HuH-7.5 (cell line): ENCODE measurements around the gene JMJD6.
A peak's percentile ranks its signal among the peaks of the same experiment; 100 is the strongest.
"Not testable (repeated sequence)": the region's sequence is repeated elsewhere in the genome, so short reads cannot be mapped to it uniquely, and the experiment has no call there.

Experiments
- DNase-seq: peaks from one replicate; pipeline ENCODE4 v3.0.0; 2011; ENCODE audit warnings: low spot score

Gene JMJD6

GRCh38 chr17:76726231-76726775, at the start of gene JMJD6:
Gene JMJD6, minus strand, starts transcription at chr17:76726606. Its CDS starts 131 bp downstream, at chr17:76726475.
- peak; percentile 91 for DNase-seq

GRCh38 chr17:76775021-76775600, 48.7 kb upstream of the JMJD6 start:
- DNase-seq = no peak

- no peak for DNase-seq
These were observed 46.6 kb upstream of the JMJD6 start for GRCh38 chr17:76772842-76773525.

- no peak for DNase-seq
These were observed 32.2 kb upstream of the JMJD6 start for GRCh38 chr17:76758570-76758969.

GRCh38 chr17:76757256-76757655, 30.9 kb upstream of the JMJD6 start:
- no peak for DNase-seq

- DNase-seq = no peak
These were observed 28.9 kb upstream of the JMJD6 start for GRCh38 chr17:76755285-76755684.

GRCh38 chr17:76753061-76753961, 26.9 kb upstream of the JMJD6 start:
- no peak for DNase-seq

GRCh38 chr17:76752006-76752405, 25.6 kb upstream of the JMJD6 start:
- DNase-seq = no peak

- DNase-seq = no peak
These were observed 25.1 kb upstream of the JMJD6 start for GRCh38 chr17:76751416-76751993.

- DNase-seq = no peak
These were observed 22.3 kb upstream of the JMJD6 start for GRCh38 chr17:76748657-76749056.

- no peak for DNase-seq
These were observed 21.4 kb upstream of the JMJD6 start for GRCh38 chr17:76747716-76748363.

GRCh38 chr17:76745785-76746184, 19.4 kb upstream of the JMJD6 start:
- not testable (repeated sequence) for DNase-seq

GRCh38 chr17:76744747-76745146, 18.3 kb upstream of the JMJD6 start:
- DNase-seq = no peak

- DNase-seq = no peak
These were observed 16.6 kb upstream of the JMJD6 start for GRCh38 chr17:76742958-76743357.

GRCh38 chr17:76740329-76741118, 14.1 kb upstream of the JMJD6 start:
- no peak for DNase-seq

- not testable (repeated sequence) for DNase-seq
These were observed 13.2 kb upstream of the JMJD6 start for GRCh38 chr17:76739568-76740115.

- no peak for DNase-seq
These were observed 12.1 kb upstream of the JMJD6 start for GRCh38 chr17:76738468-76738850.

- DNase-seq = peak; percentile 95
These were observed 11.5 kb upstream of the JMJD6 start, which contains the start of gene MFSD11 for GRCh38 chr17:76737676-76738467. Gene MFSD11, plus strand, starts transcription at chr17:76738119. Its CDS starts 234 bp downstream, at chr17:76738353.

GRCh38 chr17:76737082-76737675, 10.8 kb upstream of the JMJD6 start, which contains the start of gene SRSF2:
Gene SRSF2, minus strand, starts transcription at chr17:76737331. Its CDS starts 171 bp downstream, at chr17:76737160.
- peak; percentile 87 for DNase-seq
